Esophagus muscularis mucosa (tissue), 4 donors: ENCODE results near the gene DBP. TPM values are rescaled to one million over a fixed set of nuclear protein-coding genes. Genes with fewer than 3 reads are reported as not detected.

Experiments used
- DNase-seq: peaks from one replicate; pipeline ENCODE4 v3.0.0-alpha.2; 2017; ENCODE audit errors: extremely low spot score
- H3K27ac ChIP-seq, 4 donors: fragments of 200-600 bp; sonication (generic); replicated peaks in 1 of 4; 1 replicate in 3 of 4; 2 replicates in 1 of 4; pipeline ENCODE4 v1.5.1; 2016 to 2019; ENCODE audit warnings: mild to moderate bottlenecking in 1 of 4
- H3K27me3 ChIP-seq, 4 donors: fragments of 200-600 bp; sonication (generic); one replicate each; pipeline versions ENCODE4 v1.5.1 to v1.6.0; 2016 to 2019
- H3K36me3 ChIP-seq, 4 donors: fragments of 200-600 bp; sonication (generic); one replicate each; pipeline ENCODE4 v1.5.1; 2016 to 2019
- H3K4me1 ChIP-seq, 4 donors: fragments of 200-600 bp; sonication (generic); one replicate each; pipeline ENCODE4 v1.5.1; 2016 to 2019
- H3K4me3 ChIP-seq, 4 donors: fragments of 200-600 bp; sonication (generic); 1 replicate in 2 of 4; 2 replicates in 2 of 4; pipeline ENCODE4 v1.5.1; 2016 to 2019; ENCODE audit warnings: mild to moderate bottlenecking in 4 of 4, moderate library complexity in 1 of 4
- H3K9me3 ChIP-seq, 4 donors: fragments of 200-600 bp; sonication (generic); 1 replicate in 3 of 4; 2 replicates in 1 of 4; pipeline ENCODE4 v1.5.1; 2016 to 2019
- CTCF ChIP-seq, 3 experiments: fragments of 200-600 bp in 2 of 3; fragments of 450-650 bp in 1 of 3; sonication (generic) in 2 of 3; IDR thresholded peaks; one replicate each; pipeline ENCODE4 v1.5.1; 2017 to 2019; ENCODE audit warnings: antibody characterized with exemption in 3 of 3, mild to moderate bottlenecking in 2 of 3, moderate library complexity in 1 of 3
- EP300 ChIP-seq: sonication (generic); formaldehyde crosslinking; IDR thresholded peaks from one replicate; pipeline ENCODE4 v1.6.1; 2017; ENCODE audit warnings: antibody characterized with exemption
- POLR2A ChIP-seq: fragments of 450-650 bp; IDR thresholded peaks from one replicate; pipeline ENCODE4 v1.6.1; 2017; ENCODE audit warnings: antibody characterized with exemption, moderate library complexity, mild to moderate bottlenecking, low read depth
- POLR2AphosphoS5 ChIP-seq, 2 donors: sonication (generic); formaldehyde crosslinking; IDR thresholded peaks; one replicate each; pipeline ENCODE4 v1.6.1; 2017; ENCODE audit warnings: antibody characterized with exemption in 2 of 2
- WGBS: methylation state at CpG from one replicate; pipeline ENCODE4 v1.1.5; 2018; 5-methylcytosine and 5-hydroxymethylcytosine counted together
- intact Hi-C: fragments of 100-400 bp; cut with DNase I; formaldehyde crosslinking; loops from one replicate; pipeline ENCODE4 v1.15.1; 2023
- total RNA-seq, 4 donors: library from RNA; depleted of rRNA; stranded (reverse); fragments of >200 nt; gene quantifications; one replicate each; pipeline versions ENCODE4 v1.1.0 to v1.2.1, GENCODE V29; 2016

The DBP gene
- total RNA-seq, 4 donors from 2014 or later, result 3.0 to 9.3 (median 7.2) TPM

- 27% methylated on average over 7 of the region's 9 CpGs for WGBS
These were observed 28.3 kb downstream of the DBP start for GRCh38 chr19:48608798-48609263.

GRCh38 chr19:48607359-48607755, 29.8 kb downstream of the DBP start:
- intact Hi-C loops, result no loop called here
- Histone ChIP-seq H3K27ac (no peak overlapping the region), H3K9me3 (no peaks in the 10 kb centered on the region), H3K27me3 (no peaks in the 10 kb centered on the region), H3K36me3 (no peaks in the 10 kb centered on the region), H3K4me1 (peaks cover 0 to 3% (median 0%) of the 10 kb centered on the region in 4 donors), H3K4me3 (no peak overlapping the region)
- no peak for TF ChIP-seq EP300
- no peak for TF ChIP-seq POLR2AphosphoS5 (IDR thresholded peaks at IDR 0.05)
- no peak for TF ChIP-seq CTCF (IDR thresholded peaks at IDR 0.05)
- no peak for TF ChIP-seq POLR2A
- DNase-seq, result no peak
- 71% methylated on average over 5 of the region's 7 CpGs for WGBS

More at GRCh38 chr19:48608798-48609263, 28.3 kb downstream of the DBP start:
- Histone ChIP-seq H3K36me3 (no peaks in the 10 kb centered on the region), H3K4me3 (no peak overlapping the region), H3K9me3 (no peaks in the 10 kb centered on the region), H3K27ac (no peak overlapping the region), H3K27me3 (no peaks in the 10 kb centered on the region), H3K4me1 (peaks cover 0 to 3% (median 0%) of the 10 kb centered on the region in 4 donors)
- DNase-seq, result no peak
- intact Hi-C loops, result no loop called here
- no peak for TF ChIP-seq EP300
- no peak for TF ChIP-seq POLR2A
- no peak for TF ChIP-seq POLR2AphosphoS5 (IDR thresholded peaks at IDR 0.05)
- TF ChIP-seq CTCF (IDR thresholded peaks at IDR 0.05), result peak in 1 of 3 experiments; percentile 35

- WGBS, result 86% methylated on average over 19 of the region's 39 CpGs
- Histone ChIP-seq H3K4me1 (peaks cover 0 to 3% (median 0%) of the 10 kb centered on the region in 4 donors), H3K36me3 (no peaks in the 10 kb centered on the region), H3K4me3 (no peak within 1 kb of the TSS), H3K27ac (no peak within 1 kb of the TSS), H3K9me3 (no peaks in the 10 kb centered on the region), H3K27me3 (no peaks in the 10 kb centered on the region)
- no peak for DNase-seq
- intact Hi-C loops, result no loop called here
- TF ChIP-seq EP300 (no peak), POLR2AphosphoS5 (IDR thresholded peaks at IDR 0.05) (no peak), CTCF (IDR thresholded peaks at IDR 0.05) (no peak), POLR2A (no peak)
These were observed 30.5 kb downstream of the DBP start, which contains the start of gene SPACA4 for GRCh38 chr19:48606463-48607358. Gene SPACA4 (plus strand): TSS chr19:48606742. CDS start chr19:48606979, 237 bp downstream.

- no peak for TF ChIP-seq EP300
- TF ChIP-seq CTCF (IDR thresholded peaks at IDR 0.05), result no peak
- no peak for TF ChIP-seq POLR2A
- TF ChIP-seq POLR2AphosphoS5 (IDR thresholded peaks at IDR 0.05), result no peak
- Histone ChIP-seq H3K4me1 (peaks cover 0 to 1% (median 0%) of the 10 kb centered on the region in 4 donors), H3K27me3 (peaks cover 0 to 21% (median 0%) of the 10 kb centered on the region in 4 donors), H3K36me3 (no peaks in the 10 kb centered on the region), H3K4me3 (no peak overlapping the region), H3K9me3 (no peaks in the 10 kb centered on the region), H3K27ac (no peak overlapping the region)
- DNase-seq, result no peak
- 83% methylated on average over 6 of the region's 9 CpGs for WGBS
- intact Hi-C loops, result no loop called here
These were observed 33.3 kb downstream of the DBP start for GRCh38 chr19:48603850-48604249.
